ENCODE measurements around the gene NHERF1.
A peak's percentile ranks its signal among the peaks of the same experiment; 100 is the strongest.

Gene NHERF1

DNA sequence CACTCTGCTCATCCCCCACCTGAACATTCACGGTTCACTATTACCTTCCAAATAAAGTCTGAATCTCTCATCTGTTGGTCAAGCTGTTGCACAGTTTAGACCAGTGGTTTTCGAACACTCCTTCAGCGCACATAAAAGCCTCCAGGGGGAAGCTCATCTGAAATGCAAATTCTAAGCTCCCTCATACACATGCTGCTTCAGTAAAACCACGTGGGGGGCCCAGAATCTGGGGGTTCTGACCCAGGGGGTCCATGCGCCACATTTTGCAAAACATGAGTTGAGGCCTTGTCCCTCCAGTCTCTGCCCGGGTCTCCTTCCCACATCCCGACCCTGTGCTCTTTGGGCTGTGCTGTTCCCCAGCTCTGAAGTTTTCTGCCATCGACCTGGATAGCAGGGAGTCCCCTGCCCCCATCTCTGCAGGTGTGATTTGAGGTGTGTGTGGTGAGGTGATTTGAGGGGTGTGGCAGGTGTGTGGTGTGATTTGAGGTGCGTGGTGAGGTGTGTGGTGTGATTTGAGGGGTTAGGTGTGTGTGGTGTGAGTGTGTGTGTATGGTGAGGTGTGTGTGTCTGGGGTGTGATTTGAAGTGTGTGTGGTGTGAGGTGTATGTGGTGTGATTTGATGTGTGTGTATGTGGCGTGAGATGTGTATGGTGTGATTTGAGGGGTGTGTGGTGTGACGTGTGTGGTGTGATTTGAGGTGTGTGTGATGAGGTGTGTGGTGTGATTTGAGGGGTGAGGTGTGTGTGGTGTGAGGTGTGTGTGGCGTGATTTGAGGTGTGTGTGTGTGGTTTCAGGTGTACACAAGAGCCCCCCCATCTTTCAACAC lies 16.2 kb upstream of the NHERF1 start:
- no peak for DNase-seq (ENCODE audit: low read depth in 2 of 2)

DNA sequence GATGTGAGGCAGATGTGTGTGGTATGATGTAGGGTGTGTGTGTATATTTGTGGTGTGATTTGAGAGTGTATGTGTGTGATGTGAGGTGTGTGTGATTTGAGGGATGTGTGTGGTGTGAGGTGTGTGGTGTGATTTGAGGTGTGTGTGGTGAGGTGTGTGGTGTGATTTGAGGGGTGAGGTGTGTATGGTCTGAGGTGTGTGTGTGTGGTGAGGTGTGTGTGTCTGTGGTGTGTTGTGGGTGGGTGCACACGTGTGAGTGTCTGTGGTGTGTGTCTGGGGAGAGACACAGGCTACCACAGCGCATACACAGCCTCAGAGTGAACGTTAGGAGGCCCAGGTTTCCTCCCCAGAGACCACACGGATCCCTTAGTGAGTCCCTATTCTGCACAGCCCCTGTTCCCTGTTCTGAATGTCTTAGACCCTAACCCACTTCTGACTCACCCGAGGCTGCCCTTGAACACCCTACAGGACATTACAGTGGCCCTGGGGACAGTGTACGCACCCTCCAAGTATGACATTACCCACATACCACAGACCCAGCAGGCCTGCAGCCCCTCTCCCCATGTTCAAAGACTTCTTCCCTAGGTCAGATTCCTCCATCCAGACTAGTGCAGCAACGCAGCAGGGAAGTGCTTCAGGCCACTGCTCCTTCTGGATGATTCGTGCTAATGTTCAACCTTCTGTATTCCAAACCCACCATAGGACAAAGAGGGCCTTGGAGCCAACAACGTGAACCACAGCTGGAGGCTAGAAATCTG lies 14.9 kb upstream of the NHERF1 start:
- DNase-seq (ENCODE audit: low read depth in 2 of 2) = no peak

- no peak for DNase-seq (ENCODE audit: low read depth in 2 of 2)
These were observed 14.2 kb upstream of the NHERF1 start for GRCh38 chr17:74734256-74734655.

GRCh38 chr17:74736513-74737298 lies 11.7 kb upstream of the NHERF1 start, which contains the start of gene RAB37:
RAB37 (plus strand) TSS chr17:74737256; CDS start chr17:74737273, 17 bp downstream.
- DNase-seq (ENCODE audit: low read depth in 2 of 2) = peak in 1 of 2 donors; percentile 29

- no peak for DNase-seq (ENCODE audit: low read depth in 2 of 2)
These were observed 11.0 kb upstream of the NHERF1 start for GRCh38 chr17:74737299-74738050.

- DNase-seq (ENCODE audit: low read depth in 2 of 2) = peak in 1 of 2 donors; percentile 51
These were observed 10.1 kb upstream of the NHERF1 start for GRCh38 chr17:74738051-74738996.

DNA sequence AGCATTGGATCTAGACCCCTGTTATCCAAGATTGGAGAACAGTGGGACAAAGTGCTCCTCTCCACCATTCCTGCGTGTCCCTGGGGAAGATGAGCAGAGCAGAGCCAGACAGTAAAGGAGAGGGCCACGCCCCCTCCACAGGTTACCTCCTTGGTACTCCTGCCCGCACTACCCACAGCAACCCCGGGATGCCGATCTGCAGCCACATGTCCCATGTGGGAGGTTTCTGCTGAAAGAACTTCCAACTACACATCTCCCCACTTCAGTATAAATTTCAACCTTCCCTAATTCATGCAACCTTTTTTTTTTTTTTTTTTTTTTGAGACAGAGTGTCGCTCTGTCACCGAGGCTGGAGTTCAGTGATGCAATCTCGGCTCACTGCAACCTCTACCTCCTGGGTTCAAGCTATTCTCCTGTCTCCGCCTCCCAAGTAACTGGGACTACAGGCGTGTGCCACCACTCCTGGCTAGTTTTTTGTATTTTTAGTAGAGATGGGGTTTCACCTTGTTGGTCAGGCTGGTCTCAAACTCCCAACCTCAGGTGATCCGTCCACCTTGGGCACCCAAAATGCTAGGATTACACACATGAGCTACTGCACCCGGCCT lies 9.1 kb upstream of the NHERF1 start:
- no peak for DNase-seq (ENCODE audit: low read depth in 2 of 2)

- DNase-seq (ENCODE audit: low read depth in 2 of 2) = no peak
These were observed 8.3 kb upstream of the NHERF1 start for GRCh38 chr17:74740173-74740572.

GRCh38 chr17:74740641-74741387 lies 7.6 kb upstream of the NHERF1 start:
- no peak for DNase-seq (ENCODE audit: low read depth in 2 of 2)

- no peak for DNase-seq (ENCODE audit: low read depth in 2 of 2)
These were observed 6.3 kb upstream of the NHERF1 start for GRCh38 chr17:74742153-74742515.

- DNase-seq (ENCODE audit: low read depth in 2 of 2) = no peak
These were observed 5.4 kb upstream of the NHERF1 start for GRCh38 chr17:74742978-74743545.

DNA sequence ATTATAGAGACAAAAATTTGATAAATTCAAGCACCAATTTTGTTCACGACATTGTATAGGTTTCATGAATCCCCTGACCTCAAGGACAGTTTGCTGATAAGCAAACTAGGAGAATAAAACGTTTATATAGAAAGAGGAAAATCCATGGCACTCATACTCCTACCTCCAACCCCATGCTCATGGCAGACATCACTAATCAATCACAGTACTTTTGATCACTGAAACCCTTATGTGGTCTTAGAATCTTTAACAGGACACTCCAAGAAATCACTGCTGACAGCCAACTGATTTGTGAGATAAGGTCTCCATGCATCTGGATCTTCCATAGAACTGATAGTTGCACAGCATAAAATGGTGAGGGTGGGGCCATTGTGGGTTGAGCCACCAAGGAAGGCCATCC lies 4.7 kb upstream of the NHERF1 start:
- DNase-seq (ENCODE audit: low read depth in 2 of 2) = no peak

- no peak for DNase-seq (ENCODE audit: low read depth in 2 of 2)
These were observed 4.1 kb upstream of the NHERF1 start for GRCh38 chr17:74744349-74744713.

DNA sequence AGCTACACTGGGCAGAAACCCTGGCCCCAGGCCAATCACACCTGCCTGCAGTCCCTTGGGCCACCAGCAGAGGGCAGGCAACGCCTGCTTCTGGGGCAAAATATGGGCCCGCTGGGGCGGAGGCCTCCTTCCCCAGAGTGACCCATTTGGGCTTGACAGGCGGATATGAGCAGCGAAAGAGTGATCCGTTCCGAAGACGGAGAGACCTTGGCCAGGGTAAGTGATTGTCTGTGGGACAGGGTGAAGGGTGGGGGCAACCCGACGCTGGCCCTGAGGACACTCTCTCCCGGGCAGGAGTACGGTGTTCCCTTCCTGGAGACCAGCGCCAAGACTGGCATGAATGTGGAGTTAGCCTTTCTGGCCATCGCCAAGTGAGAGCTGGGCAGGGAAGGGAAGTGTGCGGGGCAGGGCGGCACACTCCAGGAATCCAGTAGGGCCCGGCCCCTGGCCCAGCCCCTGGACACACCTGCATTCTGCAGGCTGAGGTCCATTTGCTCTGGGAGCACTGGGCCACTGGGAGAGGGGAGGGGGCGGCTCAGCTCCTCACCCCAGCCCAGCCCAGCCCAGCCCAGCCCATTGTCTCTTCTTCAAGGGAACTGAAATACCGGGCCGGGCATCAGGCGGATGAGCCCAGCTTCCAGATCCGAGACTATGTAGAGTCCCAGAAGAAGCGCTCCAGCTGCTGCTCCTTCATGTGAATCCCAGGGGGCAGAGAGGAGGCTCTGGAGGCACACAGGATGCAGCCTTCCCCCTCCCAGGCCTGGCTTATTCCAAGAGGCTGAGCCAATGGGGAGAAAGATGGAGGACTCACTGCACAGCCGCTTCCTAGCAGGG lies 3.5 kb upstream of the NHERF1 start:
- DNase-seq (ENCODE audit: low read depth in 2 of 2) = peak; percentile 77 to 79

DNA sequence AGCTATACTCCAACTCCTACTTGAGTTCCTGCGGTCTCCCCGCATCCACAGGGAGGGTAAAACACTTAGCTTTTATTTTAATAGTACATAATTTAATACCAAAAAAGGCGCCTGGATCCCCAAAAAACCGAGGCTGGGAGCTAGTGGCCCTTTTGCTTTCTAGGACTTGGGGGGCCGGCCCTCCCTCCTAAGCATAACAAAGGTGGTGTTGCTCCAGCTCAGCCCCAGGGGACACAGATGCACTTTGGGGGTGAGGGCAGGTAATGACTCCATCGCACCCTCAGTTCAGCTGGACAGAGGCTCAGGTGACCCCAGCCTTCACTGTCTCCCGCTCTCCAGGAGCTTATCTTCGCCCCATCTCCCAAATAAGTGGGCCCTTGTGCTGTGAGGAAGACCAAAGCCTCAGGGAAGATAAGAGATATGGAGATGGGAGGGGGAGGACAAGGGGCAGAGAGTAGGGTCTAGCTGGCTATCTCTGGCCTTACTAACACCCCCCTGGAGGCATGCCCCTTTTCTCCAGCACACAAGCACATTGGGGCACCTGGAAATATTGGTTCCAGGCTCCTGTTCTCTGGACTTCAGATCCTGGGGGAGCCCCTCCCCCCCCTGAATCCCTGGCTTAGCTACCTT lies 2.8 kb upstream of the NHERF1 start:
- DNase-seq (ENCODE audit: low read depth in 2 of 2) = no peak

DNA sequence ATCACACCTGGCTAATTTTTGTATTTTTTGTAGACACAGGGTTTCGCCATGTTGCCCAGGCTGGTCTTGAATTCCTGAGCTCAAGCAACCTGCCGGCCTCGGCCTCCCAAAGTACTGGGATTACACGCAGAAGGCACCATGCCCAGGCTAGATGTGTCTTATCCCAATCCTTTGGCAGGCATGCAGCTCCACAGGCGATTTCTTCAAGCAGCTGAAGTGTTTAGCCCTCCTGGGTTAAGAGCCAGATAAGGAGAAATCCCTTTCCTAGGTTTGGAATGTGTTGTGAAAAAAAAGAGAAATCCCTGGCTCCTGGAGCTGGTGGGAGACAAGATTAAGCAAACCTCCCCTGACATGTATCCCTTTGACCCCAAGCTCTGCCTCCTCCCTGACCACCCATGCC lies 2.1 kb upstream of the NHERF1 start:
- DNase-seq (ENCODE audit: low read depth in 2 of 2) = no peak

- no peak for DNase-seq (ENCODE audit: low read depth in 2 of 2)
These were observed 1.5 kb upstream of the NHERF1 start for GRCh38 chr17:74746922-74747321.

DNA sequence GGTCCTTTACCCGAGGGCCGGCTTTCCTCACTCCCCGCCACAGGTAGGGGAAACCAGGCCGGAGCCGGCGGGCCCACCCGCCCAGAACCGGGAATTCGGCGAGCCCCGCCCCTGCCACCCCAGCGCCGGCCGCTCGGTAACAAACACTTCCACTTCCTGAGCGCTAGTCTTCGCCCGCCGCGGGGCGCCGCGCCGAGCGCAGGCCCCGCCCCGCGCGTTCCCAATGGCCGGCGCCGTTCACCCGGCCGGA lies 224 bp upstream of the NHERF1 start:
- no peak for DNase-seq (ENCODE audit: low read depth in 2 of 2)

Data from stimulated activated CD4-positive, alpha-beta T cell treated with anti-CD3 and anti-CD28 coated beads, Interleukin-1b, Interleukin-23, amount 100 ng/mL, for 4 hours (primary cell).